Choroid plexus epithelial cell (primary cell): ENCODE measurements around the gene TAS2R40.
A peak's percentile ranks its signal among the peaks of the same experiment; 100 is the strongest.
"Not testable (repeated sequence)": the region's sequence is repeated elsewhere in the genome, so short reads cannot be mapped to it uniquely, and the experiment has no call there.

Experiments used
- DNase-seq: peaks from one replicate; pipeline ENCODE4 v3.0.0-alpha.2; 2010; ENCODE audit warnings: low read depth
- H3K4me3 ChIP-seq: 2 replicates; pipeline ENCODE4 v1.5.1; 2011; ENCODE audit warnings: low read depth, mild to moderate bottlenecking, control low read depth, low read length, moderate library complexity
- CTCF ChIP-seq: conservative IDR thresholded peaks from 2 replicates; pipeline ENCODE4 v1.5.1; 2011; ENCODE audit warnings: low read depth, mild to moderate bottlenecking, control low read depth, inconsistent platforms, low read length, moderate library complexity

The TAS2R40 gene

GRCh38 chr7:143256932-143257331, 35.1 kb downstream of the TAS2R40 start:
- DNase-seq = no peak
- H3K4me3 ChIP-seq = no peak overlapping the region
- TF ChIP-seq CTCF = no peak

- DNase-seq = no peak
- TF ChIP-seq CTCF = no peak
- H3K4me3 ChIP-seq = no peak overlapping the region
Observed at GRCh38 chr7:143257501-143257900, 35.7 kb downstream of the TAS2R40 start.

- no peak for TF ChIP-seq CTCF
- no peak overlapping the region for H3K4me3 ChIP-seq
- DNase-seq = peak; percentile 65
Observed at GRCh38 chr7:143258831-143259230, 37.0 kb downstream of the TAS2R40 start.

GRCh38 chr7:143259765-143260164, 37.9 kb downstream of the TAS2R40 start:
- no peak for TF ChIP-seq CTCF
- no peak for DNase-seq
- H3K4me3 ChIP-seq = no peak overlapping the region

GRCh38 chr7:143261901-143262300, 40.1 kb downstream of the TAS2R40 start:
- H3K4me3 ChIP-seq = no peak overlapping the region
- no peak for TF ChIP-seq CTCF
- DNase-seq = no peak

- H3K4me3 ChIP-seq = peak within 1 kb of the TSS; percentile 88
- peak; percentile 69 for DNase-seq
- TF ChIP-seq CTCF = no peak
Observed at GRCh38 chr7:143263266-143264195, 41.7 kb downstream of the TAS2R40 start, which contains the start of gene GSTK1. GSTK1 (plus strand) TSS chr7:143263441; CDS start chr7:143263514, 73 bp downstream.

GRCh38 chr7:143264196-143264568, 42.3 kb downstream of the TAS2R40 start:
- peak overlapping the region; percentile 88 for H3K4me3 ChIP-seq
- DNase-seq = not testable (repeated sequence)
